Measurements from ENCODE around the gene TSC22D3.

The TSC22D3 gene

DNA sequence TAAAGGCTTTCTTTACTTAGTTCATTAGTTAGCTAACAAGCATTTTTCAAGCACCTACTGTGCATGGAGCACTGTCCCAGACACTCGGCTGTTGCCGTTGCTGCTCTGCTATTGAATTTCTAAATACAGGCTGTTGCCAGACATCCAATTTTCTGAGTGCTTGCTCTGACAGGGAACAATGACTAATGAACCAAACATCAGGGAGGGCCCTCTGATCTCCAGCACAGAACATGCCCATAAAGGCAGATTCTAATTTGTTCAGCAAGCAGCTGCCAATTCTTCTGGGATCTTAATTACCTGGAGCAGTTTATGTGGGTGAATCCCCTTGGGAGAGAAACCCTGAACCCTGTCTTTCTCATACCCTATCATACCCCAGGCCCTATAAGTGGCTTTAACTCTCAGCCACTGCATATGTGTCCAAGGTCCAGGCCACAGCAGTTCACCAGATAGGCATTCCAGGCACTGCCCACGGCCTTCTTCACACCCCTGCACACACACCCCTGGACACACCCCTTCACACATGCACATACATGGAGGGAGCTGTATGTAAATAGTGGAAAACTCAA lies 27.9 kb downstream of the TSC22D3 start (continued):
- TF ChIP-seq, protein P1, sequence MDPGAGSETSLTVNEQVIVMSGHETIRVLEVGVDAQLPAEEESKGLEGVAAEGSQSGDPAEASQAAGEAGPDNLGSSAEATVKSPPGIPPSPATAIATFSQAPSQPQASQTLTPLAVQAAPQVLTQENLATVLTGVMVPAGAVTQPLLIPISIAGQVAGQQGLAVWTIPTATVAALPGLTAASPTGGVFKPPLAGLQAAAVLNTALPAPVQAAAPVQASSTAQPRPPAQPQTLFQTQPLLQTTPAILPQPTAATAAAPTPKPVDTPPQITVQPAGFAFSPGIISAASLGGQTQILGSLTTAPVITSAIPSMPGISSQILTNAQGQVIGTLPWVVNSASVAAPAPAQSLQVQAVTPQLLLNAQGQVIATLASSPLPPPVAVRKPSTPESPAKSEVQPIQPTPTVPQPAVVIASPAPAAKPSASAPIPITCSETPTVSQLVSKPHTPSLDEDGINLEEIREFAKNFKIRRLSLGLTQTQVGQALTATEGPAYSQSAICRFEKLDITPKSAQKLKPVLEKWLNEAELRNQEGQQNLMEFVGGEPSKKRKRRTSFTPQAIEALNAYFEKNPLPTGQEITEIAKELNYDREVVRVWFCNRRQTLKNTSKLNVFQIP (CRISPR knock-in tag; IDR thresholded peaks at IDR 0.05; ENCODE audit: borderline replicate concordance, low read depth), result no peak
- TF ChIP-seq ZNF8 (CRISPR knock-in tag; IDR thresholded peaks at IDR 0.05), result no peak
- TF ChIP-seq CSDC2 (CRISPR knock-in tag; IDR thresholded peaks at IDR 0.05), result no peak
- no peak for TF ChIP-seq ZFP30 (CRISPR knock-in tag; IDR thresholded peaks at IDR 0.05)
- no peak for TF ChIP-seq BACH2 (CRISPR knock-in tag; IDR thresholded peaks at IDR 0.05; ENCODE audit: borderline replicate concordance)

DNA sequence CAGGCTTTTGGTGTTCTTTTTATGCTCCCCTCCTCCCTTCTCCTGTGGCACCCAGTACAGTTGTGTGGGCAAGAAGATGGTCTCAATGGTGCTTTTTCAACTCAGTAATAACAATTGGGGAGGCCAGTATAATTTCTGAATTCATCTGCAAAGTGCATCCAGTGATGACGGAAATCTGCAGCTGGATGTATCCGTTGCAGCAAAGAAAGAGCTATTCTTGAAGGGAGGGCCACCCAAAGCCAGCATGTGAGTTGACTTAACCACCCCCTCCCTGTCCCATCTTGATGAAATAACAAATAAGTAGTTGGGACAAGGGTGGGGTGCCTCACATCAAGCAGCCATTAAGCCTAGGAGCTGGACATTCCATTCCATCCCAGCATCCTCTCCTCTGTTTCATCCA lies 30.7 kb downstream of the TSC22D3 start:
- ATAC-seq, result no peak
- no peak for TF ChIP-seq ISL1 (CRISPR knock-in tag; IDR thresholded peaks at IDR 0.05)
- no peak for TF ChIP-seq ESRRG (CRISPR knock-in tag; IDR thresholded peaks at IDR 0.05)
- no peak for TF ChIP-seq ZNF8 (CRISPR knock-in tag; IDR thresholded peaks at IDR 0.05)
- TF ChIP-seq ZC3H10 (CRISPR knock-in tag; IDR thresholded peaks at IDR 0.05), result no peak
- TF ChIP-seq PPARA (CRISPR knock-in tag; IDR thresholded peaks at IDR 0.05; ENCODE audit: borderline replicate concordance), result no peak
- no peak for TF ChIP-seq CSDC2 (CRISPR knock-in tag; IDR thresholded peaks at IDR 0.05)
- TF ChIP-seq, protein P2, sequence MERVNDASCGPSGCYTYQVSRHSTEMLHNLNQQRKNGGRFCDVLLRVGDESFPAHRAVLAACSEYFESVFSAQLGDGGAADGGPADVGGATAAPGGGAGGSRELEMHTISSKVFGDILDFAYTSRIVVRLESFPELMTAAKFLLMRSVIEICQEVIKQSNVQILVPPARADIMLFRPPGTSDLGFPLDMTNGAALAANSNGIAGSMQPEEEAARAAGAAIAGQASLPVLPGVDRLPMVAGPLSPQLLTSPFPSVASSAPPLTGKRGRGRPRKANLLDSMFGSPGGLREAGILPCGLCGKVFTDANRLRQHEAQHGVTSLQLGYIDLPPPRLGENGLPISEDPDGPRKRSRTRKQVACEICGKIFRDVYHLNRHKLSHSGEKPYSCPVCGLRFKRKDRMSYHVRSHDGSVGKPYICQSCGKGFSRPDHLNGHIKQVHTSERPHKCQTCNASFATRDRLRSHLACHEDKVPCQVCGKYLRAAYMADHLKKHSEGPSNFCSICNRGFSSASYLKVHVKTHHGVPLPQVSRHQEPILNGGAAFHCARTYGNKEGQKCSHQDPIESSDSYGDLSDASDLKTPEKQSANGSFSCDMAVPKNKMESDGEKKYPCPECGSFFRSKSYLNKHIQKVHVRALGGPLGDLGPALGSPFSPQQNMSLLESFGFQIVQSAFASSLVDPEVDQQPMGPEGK (CRISPR knock-in tag; IDR thresholded peaks at IDR 0.05; ENCODE audit: borderline replicate concordance), result no peak
- no peak for TF ChIP-seq ZNF70 (CRISPR knock-in tag; IDR thresholded peaks at IDR 0.05)
- TF ChIP-seq TOX (CRISPR knock-in tag; IDR thresholded peaks at IDR 0.05; ENCODE audit: borderline replicate concordance), result no peak
- TF ChIP-seq, protein P3, sequence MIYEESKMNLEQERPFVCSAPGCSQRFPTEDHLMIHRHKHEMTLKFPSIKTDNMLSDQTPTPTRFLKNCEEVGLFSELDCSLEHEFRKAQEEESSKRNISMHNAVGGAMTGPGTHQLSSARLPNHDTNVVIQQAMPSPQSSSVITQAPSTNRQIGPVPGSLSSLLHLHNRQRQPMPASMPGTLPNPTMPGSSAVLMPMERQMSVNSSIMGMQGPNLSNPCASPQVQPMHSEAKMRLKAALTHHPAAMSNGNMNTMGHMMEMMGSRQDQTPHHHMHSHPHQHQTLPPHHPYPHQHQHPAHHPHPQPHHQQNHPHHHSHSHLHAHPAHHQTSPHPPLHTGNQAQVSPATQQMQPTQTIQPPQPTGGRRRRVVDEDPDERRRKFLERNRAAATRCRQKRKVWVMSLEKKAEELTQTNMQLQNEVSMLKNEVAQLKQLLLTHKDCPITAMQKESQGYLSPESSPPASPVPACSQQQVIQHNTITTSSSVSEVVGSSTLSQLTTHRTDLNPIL (CRISPR knock-in tag; IDR thresholded peaks at IDR 0.05; ENCODE audit: low read depth), result no peak
- TF ChIP-seq SNAI2 (CRISPR knock-in tag; IDR thresholded peaks at IDR 0.05), result no peak
- TF ChIP-seq, protein P4, sequence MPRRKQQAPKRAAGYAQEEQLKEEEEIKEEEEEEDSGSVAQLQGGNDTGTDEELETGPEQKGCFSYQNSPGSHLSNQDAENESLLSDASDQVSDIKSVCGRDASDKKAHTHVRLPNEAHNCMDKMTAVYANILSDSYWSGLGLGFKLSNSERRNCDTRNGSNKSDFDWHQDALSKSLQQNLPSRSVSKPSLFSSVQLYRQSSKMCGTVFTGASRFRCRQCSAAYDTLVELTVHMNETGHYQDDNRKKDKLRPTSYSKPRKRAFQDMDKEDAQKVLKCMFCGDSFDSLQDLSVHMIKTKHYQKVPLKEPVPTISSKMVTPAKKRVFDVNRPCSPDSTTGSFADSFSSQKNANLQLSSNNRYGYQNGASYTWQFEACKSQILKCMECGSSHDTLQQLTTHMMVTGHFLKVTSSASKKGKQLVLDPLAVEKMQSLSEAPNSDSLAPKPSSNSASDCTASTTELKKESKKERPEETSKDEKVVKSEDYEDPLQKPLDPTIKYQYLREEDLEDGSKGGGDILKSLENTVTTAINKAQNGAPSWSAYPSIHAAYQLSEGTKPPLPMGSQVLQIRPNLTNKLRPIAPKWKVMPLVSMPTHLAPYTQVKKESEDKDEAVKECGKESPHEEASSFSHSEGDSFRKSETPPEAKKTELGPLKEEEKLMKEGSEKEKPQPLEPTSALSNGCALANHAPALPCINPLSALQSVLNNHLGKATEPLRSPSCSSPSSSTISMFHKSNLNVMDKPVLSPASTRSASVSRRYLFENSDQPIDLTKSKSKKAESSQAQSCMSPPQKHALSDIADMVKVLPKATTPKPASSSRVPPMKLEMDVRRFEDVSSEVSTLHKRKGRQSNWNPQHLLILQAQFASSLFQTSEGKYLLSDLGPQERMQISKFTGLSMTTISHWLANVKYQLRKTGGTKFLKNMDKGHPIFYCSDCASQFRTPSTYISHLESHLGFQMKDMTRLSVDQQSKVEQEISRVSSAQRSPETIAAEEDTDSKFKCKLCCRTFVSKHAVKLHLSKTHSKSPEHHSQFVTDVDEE (CRISPR knock-in tag; IDR thresholded peaks at IDR 0.05), result no peak

DNA sequence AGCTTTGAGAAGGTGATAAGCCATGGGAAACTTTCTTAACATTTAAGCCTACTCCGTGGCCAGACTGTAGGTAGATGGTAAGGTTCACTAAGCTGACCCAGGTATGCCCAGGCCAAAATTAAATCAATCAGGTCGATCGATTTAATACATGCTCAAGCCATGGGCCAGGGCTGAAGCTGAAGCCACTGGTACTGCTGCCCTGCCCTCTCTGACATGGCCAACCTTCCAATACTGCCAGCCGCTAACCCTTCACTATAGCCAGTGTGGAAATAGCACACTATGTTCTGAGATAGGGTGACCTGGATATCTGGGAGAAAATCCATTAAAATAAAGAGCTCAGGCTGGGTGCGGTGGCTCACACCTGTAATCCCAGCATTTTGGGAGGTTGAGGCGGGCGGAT lies 31.6 kb downstream of the TSC22D3 start:
- no peak for ATAC-seq
- TF ChIP-seq RARB (CRISPR knock-in tag; IDR thresholded peaks at IDR 0.05) (no peak), ZC3H10 (CRISPR knock-in tag; IDR thresholded peaks at IDR 0.05) (no peak), ZFP30 (CRISPR knock-in tag; IDR thresholded peaks at IDR 0.05) (no peak), TOX (CRISPR knock-in tag; IDR thresholded peaks at IDR 0.05; ENCODE audit: borderline replicate concordance) (no peak), ZNF565 (CRISPR knock-in tag; conservative IDR thresholded peaks at IDR 0.05; ENCODE audit: low read depth) (no peak), GLIS3 (CRISPR knock-in tag; IDR thresholded peaks at IDR 0.05) (no peak), ZNF8 (CRISPR knock-in tag; IDR thresholded peaks at IDR 0.05) (no peak), ZNF70 (CRISPR knock-in tag; IDR thresholded peaks at IDR 0.05) (no peak), SNAI2 (CRISPR knock-in tag; IDR thresholded peaks at IDR 0.05) (no peak)
- TF ChIP-seq, protein P4 (CRISPR knock-in tag; IDR thresholded peaks at IDR 0.05), result no peak
- TF ChIP-seq, protein P3 (CRISPR knock-in tag; IDR thresholded peaks at IDR 0.05; ENCODE audit: low read depth), result no peak
